HTERT RPE-1 (cell line): ENCODE results near the gene NFKBIB.
"Not testable (repeated sequence)": the region's sequence is repeated elsewhere in the genome, so short reads cannot be mapped to it uniquely, and the experiment has no call there.

ENCODE experiments used
- in situ Hi-C: fragments of 300-500 bp; cut with MboI; formaldehyde crosslinking; loops from 4 replicates; pipeline ENCODE4 v1.14.3; 2020; ENCODE audit warnings: low sequenced_read_pairs

The NFKBIB gene

GRCh38 chr19:38875656-38876395 is 23.9 kb upstream of the NFKBIB start:
- in situ Hi-C loops, result no loop called here

- in situ Hi-C loops, result no loop called here
Observed at GRCh38 chr19:38877781-38878574, 21.8 kb upstream of the NFKBIB start, which contains the start of gene RINL. TSS of gene RINL (minus strand) at chr19:38878275. CDS start at chr19:38876742, 1,533 bp downstream.

GRCh38 chr19:38878575-38879399 is 21.0 kb upstream of the NFKBIB start:
- in situ Hi-C loops, result no loop called here

GRCh38 chr19:38879400-38879751 is 20.4 kb upstream of the NFKBIB start:
- in situ Hi-C loops, result no loop called here

GRCh38 chr19:38880076-38880881 is 19.5 kb upstream of the NFKBIB start:
- in situ Hi-C loops, result no loop called here

GRCh38 chr19:38880882-38881609 is 18.7 kb upstream of the NFKBIB start:
- in situ Hi-C loops, result no loop called here

- in situ Hi-C loops, result no loop called here
Observed at GRCh38 chr19:38883286-38883685, 16.5 kb upstream of the NFKBIB start.

- in situ Hi-C loops, result not testable (repeated sequence)
Observed at GRCh38 chr19:38884691-38885090, 15.1 kb upstream of the NFKBIB start.

GRCh38 chr19:38888876-38889275 is 10.9 kb upstream of the NFKBIB start:
- in situ Hi-C loops, result no loop called here

GRCh38 chr19:38889803-38890202 is 10.0 kb upstream of the NFKBIB start:
- in situ Hi-C loops, result no loop called here

- in situ Hi-C loops, result no loop called here
Observed at GRCh38 chr19:38890686-38891085, 9.1 kb upstream of the NFKBIB start.

- in situ Hi-C loops, result no loop called here
Observed at GRCh38 chr19:38891771-38892170, 8.0 kb upstream of the NFKBIB start.

- in situ Hi-C loops, result no loop called here
Observed at GRCh38 chr19:38892841-38893240, 6.9 kb upstream of the NFKBIB start.

- in situ Hi-C loops, result no loop called here
Observed at GRCh38 chr19:38893341-38893771, 6.4 kb upstream of the NFKBIB start.

GRCh38 chr19:38894968-38895367 is 4.8 kb upstream of the NFKBIB start:
- in situ Hi-C loops, result no loop called here

- in situ Hi-C loops, result no loop called here
Observed at GRCh38 chr19:38898788-38899446, 852 bp upstream of the NFKBIB start.

GRCh38 chr19:38900202-38900629 is 447 bp downstream of the NFKBIB start:
- in situ Hi-C loops, result no loop called here

- in situ Hi-C loops, result no loop called here
Observed at GRCh38 chr19:38900743-38901190, 998 bp downstream of the NFKBIB start.

- in situ Hi-C loops, result no loop called here
Observed at GRCh38 chr19:38901683-38902082, 1.9 kb downstream of the NFKBIB start.
